ENCODE results near the gene APBA2. TPM values are rescaled to one million over a fixed set of nuclear protein-coding genes. Genes with fewer than 3 reads are reported as not detected.

APBA2 gene
- total RNA-seq, 1 donor from 2014 or later: 11.7 TPM

GRCh38 chr15:28957606-28958498 is 72.1 kb downstream of the APBA2 start:
- DNase-seq (ENCODE audit: low read depth): no peak

GRCh38 chr15:28959326-28959725 is 73.6 kb downstream of the APBA2 start:
- DNase-seq (ENCODE audit: low read depth): no peak

- peak; percentile 84 for DNase-seq (ENCODE audit: low read depth)
Observed at GRCh38 chr15:28960979-28961378, 75.2 kb downstream of the APBA2 start.

- no peak for DNase-seq (ENCODE audit: low read depth)
Observed at GRCh38 chr15:28961391-28961790, 75.6 kb downstream of the APBA2 start.

GRCh38 chr15:28962851-28963710 is 77.3 kb downstream of the APBA2 start:
- no peak for DNase-seq (ENCODE audit: low read depth)

GRCh38 chr15:28963711-28964081 is 77.9 kb downstream of the APBA2 start:
- no peak for DNase-seq (ENCODE audit: low read depth)

- no peak for DNase-seq (ENCODE audit: low read depth)
Observed at GRCh38 chr15:28964098-28964497, 78.3 kb downstream of the APBA2 start.

GRCh38 chr15:28967066-28967465 is 81.3 kb downstream of the APBA2 start:
- no peak for DNase-seq (ENCODE audit: low read depth)

GRCh38 chr15:28967990-28968389 is 82.2 kb downstream of the APBA2 start:
- no peak for DNase-seq (ENCODE audit: low read depth)

GRCh38 chr15:28969511-28970085 is 83.8 kb downstream of the APBA2 start:
- DNase-seq (ENCODE audit: low read depth): no peak

- no peak for DNase-seq (ENCODE audit: low read depth)
Observed at GRCh38 chr15:28974142-28974541, 88.4 kb downstream of the APBA2 start.

- peak; percentile 28 for DNase-seq (ENCODE audit: low read depth)
Observed at GRCh38 chr15:28975766-28976179, 90.0 kb downstream of the APBA2 start.

- DNase-seq (ENCODE audit: low read depth): peak; percentile 97
Observed at GRCh38 chr15:28977377-28978010, 91.7 kb downstream of the APBA2 start.

- DNase-seq (ENCODE audit: low read depth): no peak
Observed at GRCh38 chr15:28978011-28978378, 92.2 kb downstream of the APBA2 start.

- DNase-seq (ENCODE audit: low read depth): no peak
Observed at GRCh38 chr15:28978661-28979060, 92.9 kb downstream of the APBA2 start.

GRCh38 chr15:28979208-28979841 is 93.6 kb downstream of the APBA2 start:
- DNase-seq (ENCODE audit: low read depth): no peak

GRCh38 chr15:28980709-28981350 is 95.1 kb downstream of the APBA2 start:
- DNase-seq (ENCODE audit: low read depth): peak; percentile 34

GRCh38 chr15:28981351-28981720 is 95.6 kb downstream of the APBA2 start:
- no peak for DNase-seq (ENCODE audit: low read depth)

- DNase-seq (ENCODE audit: low read depth): no peak
Observed at GRCh38 chr15:28981921-28982320, 96.1 kb downstream of the APBA2 start.

- DNase-seq (ENCODE audit: low read depth): no peak
Observed at GRCh38 chr15:28982886-28983285, 97.1 kb downstream of the APBA2 start.

Data from renal cortical epithelial cell (primary cell).